ENCODE results near the gene SYNC. TPM values are rescaled to one million over a fixed set of nuclear protein-coding genes. Genes with fewer than 3 reads are reported as not detected.

The SYNC gene
- total RNA-seq, 1 donor = 141 TPM

GRCh38 chr1:32695098-32695904 lies 7.3 kb downstream of the SYNC start:
- no peak overlapping the region for H3K4me3 ChIP-seq (ENCODE audit: low read depth, low read length)
- peak; percentile 89 for DNase-seq (ENCODE audit: low read depth)
- TF ChIP-seq CTCF (IDR thresholded peaks at IDR 0.05; ENCODE audit: insufficient read depth, low read length) = no peak

- H3K4me3 ChIP-seq (ENCODE audit: low read depth, low read length) = no peak overlapping the region
- no peak for DNase-seq (ENCODE audit: low read depth)
- no peak for TF ChIP-seq CTCF (IDR thresholded peaks at IDR 0.05; ENCODE audit: insufficient read depth, low read length)
These were observed 9.0 kb downstream of the SYNC start for GRCh38 chr1:32693455-32694174.

GRCh38 chr1:32686387-32686786 lies 16.2 kb downstream of the SYNC start:
- H3K4me3 ChIP-seq (ENCODE audit: low read depth, low read length) = no peak overlapping the region
- no peak for DNase-seq (ENCODE audit: low read depth)
- TF ChIP-seq CTCF (IDR thresholded peaks at IDR 0.05; ENCODE audit: insufficient read depth, low read length) = no peak

- no peak for DNase-seq (ENCODE audit: low read depth)
- TF ChIP-seq CTCF (IDR thresholded peaks at IDR 0.05; ENCODE audit: insufficient read depth, low read length) = no peak
- no peak overlapping the region for H3K4me3 ChIP-seq (ENCODE audit: low read depth, low read length)
These were observed 17.1 kb downstream of the SYNC start for GRCh38 chr1:32685498-32685897.

- H3K4me3 ChIP-seq (ENCODE audit: low read depth, low read length) = no peak overlapping the region
- peak; percentile 93 for DNase-seq (ENCODE audit: low read depth)
- TF ChIP-seq CTCF (IDR thresholded peaks at IDR 0.05; ENCODE audit: insufficient read depth, low read length) = no peak
These were observed 18.3 kb downstream of the SYNC start for GRCh38 chr1:32684167-32684811.

GRCh38 chr1:32683397-32683796 lies 19.2 kb downstream of the SYNC start:
- H3K4me3 ChIP-seq (ENCODE audit: low read depth, low read length) = no peak overlapping the region
- no peak for DNase-seq (ENCODE audit: low read depth)
- TF ChIP-seq CTCF (IDR thresholded peaks at IDR 0.05; ENCODE audit: insufficient read depth, low read length) = no peak

All from fibroblast of the aortic adventitia (primary cell).